Measurements from ENCODE around the gene PLAC9. TPM values are rescaled to one million over a fixed set of nuclear protein-coding genes. Genes with fewer than 3 reads are reported as not detected.

The PLAC9 gene
- total and polyA plus RNA-seq, 2 experiments from 2014 or later = 11.4 to 83.3 TPM

- no peak overlapping the region for H2AFZ ChIP-seq
- H3K27me3 ChIP-seq = no peaks in the 10 kb centered on the region
- no peaks in the 10 kb centered on the region for H3K79me2 ChIP-seq
- H3K4me1 ChIP-seq (ENCODE audit: insufficient read depth) = peaks cover 18% of the 10 kb centered on the region
- TF ChIP-seq EZH2 (IDR thresholded peaks at IDR 0.05; ENCODE audit: borderline replicate concordance) = no peak
- TF ChIP-seq CTCF (IDR thresholded peaks at IDR 0.05; ENCODE audit: poor library complexity) = no peak
- TF ChIP-seq EZH2phosphoT487 (IDR thresholded peaks at IDR 0.05; ENCODE audit: low read depth, severe bottlenecking, unreplicated experiment) = no peak
- 80% methylated on average over 9 of the region's 9 CpGs for WGBS (ENCODE audit: low lambda C conversion rate, missing lambda C conversion rate)
- no peaks in the 10 kb centered on the region for H3K9me3 ChIP-seq (ENCODE audit: low read depth)
- H3K9me2 ChIP-seq (replicated peaks; ENCODE audit: insufficient read depth) = no peaks in the 10 kb centered on the region
- DNase-seq (ENCODE audit: low spot score) = no peak
- H3K4me2 ChIP-seq = no peak overlapping the region
- peak overlapping the region; percentile 91 for H3K27ac ChIP-seq
- H4K20me1 ChIP-seq (ENCODE audit: insufficient read depth, poor library complexity, severe bottlenecking) = peaks cover under 1% of the 10 kb centered on the region
- H3K4me3 ChIP-seq = no peak overlapping the region
- no peaks in the 10 kb centered on the region for H3K36me3 ChIP-seq (replicated peaks; ENCODE audit: insufficient read depth, low read depth)
These were observed 26.8 kb downstream of the PLAC9 start for GRCh38 chr10:80159166-80159873.

GRCh38 chr10:80160361-80161320 lies 28.1 kb downstream of the PLAC9 start:
- DNase-seq (ENCODE audit: low spot score) = no peak
- Histone ChIP-seq H2AFZ (no peak overlapping the region), H3K9me3 (ENCODE audit: low read depth) (no peaks in the 10 kb centered on the region), H3K27ac (no peak overlapping the region), H3K4me2 (no peak overlapping the region), H3K36me3 (replicated peaks; ENCODE audit: insufficient read depth, low read depth) (no peaks in the 10 kb centered on the region), H3K4me1 (ENCODE audit: insufficient read depth) (peaks cover 14% of the 10 kb centered on the region), H3K79me2 (peaks cover 4% of the 10 kb centered on the region), H3K9me2 (replicated peaks; ENCODE audit: insufficient read depth) (no peaks in the 10 kb centered on the region), H4K20me1 (ENCODE audit: insufficient read depth, poor library complexity, severe bottlenecking) (peaks cover 6% of the 10 kb centered on the region), H3K27me3 (no peaks in the 10 kb centered on the region), H3K4me3 (no peak overlapping the region)
- 96% methylated on average over 17 of the region's 17 CpGs for WGBS (ENCODE audit: low lambda C conversion rate, missing lambda C conversion rate)
- TF ChIP-seq EZH2 (IDR thresholded peaks at IDR 0.05; ENCODE audit: borderline replicate concordance) (no peak), EZH2phosphoT487 (IDR thresholded peaks at IDR 0.05; ENCODE audit: low read depth, severe bottlenecking, unreplicated experiment) (no peak), CTCF (IDR thresholded peaks at IDR 0.05; ENCODE audit: poor library complexity) (no peak)

- H3K79me2 ChIP-seq = peaks cover 4% of the 10 kb centered on the region
- no peak overlapping the region for H3K4me2 ChIP-seq
- no peaks in the 10 kb centered on the region for H3K36me3 ChIP-seq (replicated peaks; ENCODE audit: insufficient read depth, low read depth)
- peaks cover 6% of the 10 kb centered on the region for H4K20me1 ChIP-seq (ENCODE audit: insufficient read depth, poor library complexity, severe bottlenecking)
- no peaks in the 10 kb centered on the region for H3K27me3 ChIP-seq
- WGBS (ENCODE audit: low lambda C conversion rate, missing lambda C conversion rate) = 82% methylated on average over 21 of the region's 21 CpGs
- H3K9me2 ChIP-seq (replicated peaks; ENCODE audit: insufficient read depth) = no peaks in the 10 kb centered on the region
- DNase-seq (ENCODE audit: low spot score) = no peak
- H2AFZ ChIP-seq = no peak overlapping the region
- no peak overlapping the region for H3K27ac ChIP-seq
- peaks cover 14% of the 10 kb centered on the region for H3K4me1 ChIP-seq (ENCODE audit: insufficient read depth)
- H3K9me3 ChIP-seq (ENCODE audit: low read depth) = no peaks in the 10 kb centered on the region
- TF ChIP-seq CTCF (IDR thresholded peaks at IDR 0.05; ENCODE audit: poor library complexity) = peak; percentile 20
- no peak for TF ChIP-seq EZH2phosphoT487 (IDR thresholded peaks at IDR 0.05; ENCODE audit: low read depth, severe bottlenecking, unreplicated experiment)
- TF ChIP-seq EZH2 (IDR thresholded peaks at IDR 0.05; ENCODE audit: borderline replicate concordance) = no peak
- no peak overlapping the region for H3K4me3 ChIP-seq
These were observed 29.0 kb downstream of the PLAC9 start for GRCh38 chr10:80161321-80162083.

Measured in hepatocyte (in vitro differentiated cells).